COLO829 (cell line): ENCODE measurements around the gene MAMSTR.

ENCODE experiments used
- DNase-seq: peaks from one replicate; pipeline ENCODE4 v3.0.0; 2012; ENCODE audit warnings: low spot score

Gene MAMSTR

DNA sequence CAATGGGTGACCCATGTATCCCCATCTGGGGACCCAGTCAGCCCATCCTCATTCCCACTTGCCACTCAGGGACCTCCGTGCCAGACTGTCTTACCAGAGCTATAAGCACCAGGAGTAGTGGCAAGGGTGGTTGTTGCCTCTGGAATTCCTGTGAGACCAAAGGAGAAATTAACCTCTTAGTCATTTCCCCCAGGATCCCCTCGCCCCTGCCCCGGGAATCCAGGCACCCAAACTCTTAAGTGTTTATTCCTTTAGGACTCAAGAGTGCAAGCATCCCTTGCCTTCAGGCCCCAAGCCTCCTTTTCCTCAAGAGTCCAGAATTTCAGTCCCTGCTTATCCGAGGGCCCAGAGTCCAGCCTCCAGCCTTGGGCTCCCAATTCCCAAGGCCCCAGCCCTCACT is 55.9 kb downstream of the MAMSTR start:
- DNase-seq = no peak
